ENCODE data around the gene NTF4.
"Not testable (repeated sequence)": the region's sequence is repeated elsewhere in the genome, so short reads cannot be mapped to it uniquely, and the experiment has no call there.

The NTF4 gene

DNA sequence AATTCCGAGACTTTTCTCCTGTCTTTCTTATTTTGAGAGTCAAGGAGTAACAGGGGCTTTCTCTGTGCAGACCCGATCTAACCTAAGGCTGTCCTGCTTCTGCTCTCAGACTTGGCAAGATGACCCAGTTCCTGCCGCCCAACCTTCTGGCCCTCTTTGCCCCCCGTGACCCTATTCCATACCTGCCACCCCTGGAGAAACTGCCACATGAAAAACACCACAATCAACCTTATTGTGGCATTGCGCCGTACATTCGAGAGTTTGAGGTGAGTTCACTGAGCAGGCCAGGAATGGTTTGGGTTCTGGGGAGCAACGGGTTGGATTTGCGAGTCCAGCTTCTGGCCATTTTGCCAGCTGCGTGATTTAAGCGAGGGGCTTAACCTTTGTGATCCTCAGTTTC is 21.7 kb upstream of the NTF4 start:
- DNase-seq: no peak

- DNase-seq: no peak
Observed at GRCh38 chr19:49085868-49086232, 21.2 kb upstream of the NTF4 start.

DNA sequence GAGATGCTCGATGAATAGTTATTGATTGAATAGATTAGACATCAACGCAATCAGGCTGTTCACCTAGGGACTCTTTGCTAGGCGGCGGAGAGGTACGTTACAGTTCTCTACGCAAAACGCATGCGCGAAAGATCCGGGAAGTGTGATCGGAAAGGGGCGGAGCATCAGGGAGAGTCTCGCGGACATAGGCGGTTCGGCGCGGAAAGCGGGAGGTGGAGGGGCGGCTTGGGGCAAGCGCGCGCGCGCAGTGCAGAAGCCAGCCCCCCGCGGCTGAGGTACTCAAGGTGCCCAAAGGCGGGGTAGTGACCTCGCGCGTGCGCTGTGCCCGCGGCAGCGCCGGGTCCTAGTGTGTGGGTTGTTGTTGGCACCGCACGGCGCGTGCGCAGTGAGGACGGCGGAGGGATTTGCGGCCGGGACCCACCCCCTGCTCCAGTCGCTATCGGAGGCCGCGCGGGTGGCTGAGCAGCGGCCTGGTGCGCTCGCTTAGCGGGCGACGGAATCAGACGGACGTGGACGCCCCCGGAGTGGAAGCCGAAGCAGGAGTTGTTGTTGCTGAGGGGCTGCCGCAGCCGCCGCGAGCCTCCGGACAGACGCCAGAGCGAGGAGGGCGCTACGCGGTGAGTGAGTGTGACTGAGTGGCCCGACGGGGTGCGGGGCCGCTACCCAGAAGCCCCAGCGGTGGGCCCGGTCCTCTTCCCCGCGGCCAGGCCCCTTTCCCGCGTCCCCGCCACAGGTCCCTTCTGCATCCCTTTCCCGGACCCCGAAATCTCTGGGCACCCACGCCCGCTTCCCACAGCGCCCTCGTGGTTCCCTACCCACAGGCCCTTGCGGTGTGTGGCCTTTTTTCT is 20.6 kb upstream of the NTF4 start, which contains the start of gene SNRNP70:
SNRNP70 (plus strand) TSS at position 432 of the 848 bp plus-strand sequence. CDS start 964 bp downstream, outside the sequence.
- peak; percentile 98 for DNase-seq

GRCh38 chr19:49084206-49085019 is 19.8 kb upstream of the NTF4 start:
- no peak for DNase-seq

DNA sequence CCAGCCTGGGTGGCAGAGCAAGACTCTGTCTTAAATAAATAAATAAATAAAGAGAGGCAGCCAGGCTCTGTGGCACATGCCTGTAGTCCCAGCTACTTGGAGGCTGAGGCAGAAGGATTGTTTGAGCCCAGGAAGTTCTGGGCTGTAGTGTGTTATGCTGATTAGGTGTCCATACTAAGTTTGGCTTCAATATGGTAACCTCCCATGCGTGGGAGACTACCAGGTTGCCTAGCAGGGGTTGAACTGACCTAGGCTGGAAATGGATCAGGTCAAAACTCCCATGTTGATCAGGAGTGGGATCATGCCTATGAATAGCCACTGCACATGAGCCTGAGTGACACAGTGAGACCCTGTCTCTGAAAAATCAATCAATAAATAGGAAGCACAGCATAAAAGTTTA is 16.7 kb upstream of the NTF4 start:
- no peak for DNase-seq

DNA sequence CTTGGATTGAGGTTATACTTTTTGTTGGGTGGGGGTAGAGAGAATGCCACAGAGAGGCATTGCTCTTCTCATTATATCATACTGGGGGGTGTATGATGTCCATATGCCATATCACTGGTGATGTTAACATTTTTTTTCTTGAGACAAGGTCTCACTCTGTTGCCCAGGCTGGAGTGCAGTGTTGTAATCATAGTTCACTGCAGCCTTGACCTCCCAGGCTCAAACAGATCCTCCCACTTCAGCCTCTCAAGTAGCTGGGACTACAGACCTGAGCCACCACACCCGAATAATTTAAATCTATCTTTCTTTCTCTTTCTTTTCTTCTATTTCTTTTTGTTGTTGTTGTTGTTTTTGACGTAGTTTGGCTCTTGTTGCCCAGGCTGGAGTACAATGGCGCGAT is 15.8 kb upstream of the NTF4 start:
- no peak for DNase-seq

- DNase-seq: not testable (repeated sequence)
Observed at GRCh38 chr19:49074869-49075268, 10.3 kb upstream of the NTF4 start.

DNA sequence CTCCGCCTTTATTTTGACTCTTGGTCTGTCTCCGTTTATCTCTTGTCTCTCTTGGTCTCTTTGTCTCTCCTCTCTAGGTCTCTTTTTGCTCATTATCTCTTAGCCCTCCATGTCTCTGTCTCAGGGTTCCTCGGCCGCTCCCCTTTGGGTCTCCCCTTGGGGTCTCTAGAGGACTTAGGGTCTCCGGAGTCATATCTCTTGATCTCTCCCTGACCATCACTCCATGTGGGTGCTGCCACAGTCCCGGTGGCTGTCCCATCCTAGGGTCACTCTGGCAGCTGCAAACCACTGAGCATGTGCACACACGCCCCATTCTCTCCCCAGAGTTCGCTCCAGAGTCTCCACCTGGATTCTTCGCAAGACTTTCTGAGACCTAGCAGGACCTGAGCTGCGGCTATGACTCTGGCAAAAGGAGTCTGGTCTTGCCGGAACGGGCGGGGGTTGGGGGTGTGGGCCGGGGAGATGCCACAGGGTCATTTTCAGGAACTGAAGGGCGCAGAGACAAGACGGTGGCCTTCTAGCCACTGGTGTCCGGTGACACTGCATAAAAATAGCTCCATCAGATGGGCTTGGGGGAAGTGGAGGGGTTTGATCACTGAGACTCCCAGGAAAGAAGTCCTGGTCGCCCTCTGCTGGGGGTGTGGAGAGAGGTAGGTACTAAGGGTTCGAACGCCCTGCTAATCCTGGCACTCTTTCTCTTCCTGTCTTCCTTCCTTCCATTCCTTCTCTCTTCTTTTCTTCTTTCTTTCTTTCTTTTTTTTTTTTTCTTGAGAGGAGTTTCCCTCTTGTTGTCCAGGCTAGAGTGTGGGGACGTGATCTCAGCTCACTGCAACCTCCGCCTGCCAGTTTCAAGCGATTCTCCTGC is 9.1 kb upstream of the NTF4 start:
- DNase-seq: no peak

DNA sequence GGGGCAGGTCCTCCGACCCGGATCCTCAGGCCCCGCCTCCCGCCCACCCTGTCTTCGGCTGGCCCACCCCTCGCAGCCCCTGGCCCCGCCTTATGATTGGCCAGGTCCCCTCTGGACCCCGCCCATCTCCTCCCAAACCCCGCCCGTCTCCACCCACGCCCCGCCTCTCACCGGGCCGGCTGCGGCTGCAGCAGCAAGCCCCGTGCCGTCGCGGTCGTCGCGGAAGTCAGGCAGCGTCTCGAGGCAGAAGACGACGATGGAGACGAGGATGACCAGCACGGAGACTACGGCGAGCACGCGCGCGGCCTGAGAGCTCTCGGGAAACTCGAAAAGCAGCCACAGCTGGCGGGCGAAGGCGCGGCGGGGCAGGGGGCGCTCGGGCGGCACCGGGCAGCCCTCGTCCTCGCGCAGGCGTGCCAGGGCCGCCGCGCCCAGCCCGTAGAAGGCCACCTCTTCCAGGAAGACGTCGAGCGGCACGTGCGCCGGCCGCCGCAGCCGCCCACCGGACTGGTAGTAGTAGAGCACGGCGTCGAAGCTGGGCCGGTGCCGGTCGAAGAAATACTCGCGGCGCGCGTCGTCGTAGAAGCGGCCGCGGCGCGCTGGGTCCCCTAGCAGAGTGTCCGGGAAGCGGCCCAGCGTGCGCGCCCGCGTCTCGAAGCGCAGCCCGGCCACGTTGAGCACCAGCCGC is 7.4 kb upstream of the NTF4 start:
- no peak for DNase-seq

- no peak for DNase-seq
Observed at GRCh38 chr19:49070416-49070815, 5.8 kb upstream of the NTF4 start.

GRCh38 chr19:49069026-49069425 is 4.4 kb upstream of the NTF4 start:
- DNase-seq: no peak

- DNase-seq: no peak
Observed at GRCh38 chr19:49067554-49067953, 2.9 kb upstream of the NTF4 start.

GRCh38 chr19:49065905-49066512 is 1.4 kb upstream of the NTF4 start:
- no peak for DNase-seq

DNA sequence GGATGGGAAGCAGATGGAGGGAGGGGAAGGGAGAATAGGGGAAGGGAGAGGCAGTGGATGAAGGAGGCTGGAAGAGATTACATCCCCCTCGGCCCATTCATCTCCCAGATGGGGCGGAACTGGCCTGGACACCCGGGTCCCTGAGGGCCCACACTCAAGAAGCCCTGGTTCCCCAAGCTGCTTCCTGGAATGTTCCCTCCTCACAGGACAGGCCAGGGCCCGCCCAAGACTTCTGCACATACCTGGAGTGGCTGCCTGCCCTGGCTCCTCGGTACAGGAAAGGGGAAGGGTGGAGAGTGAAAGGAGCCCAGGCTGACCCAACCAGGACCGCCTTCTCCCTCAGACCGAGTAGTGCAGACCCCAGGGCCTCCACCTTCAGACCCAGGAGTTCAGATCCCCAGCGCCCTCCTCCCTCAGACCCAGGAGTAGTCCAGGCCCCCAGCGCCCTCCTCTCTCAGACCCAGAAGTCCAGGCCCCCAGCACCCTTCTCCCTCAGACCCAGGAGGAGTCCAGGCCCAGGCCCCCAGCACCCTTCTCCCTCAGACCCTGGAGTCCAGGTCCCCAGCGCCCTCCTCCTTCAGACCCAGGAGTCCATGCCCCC is 489 bp downstream of the NTF4 start:
- no peak for DNase-seq

DNA sequence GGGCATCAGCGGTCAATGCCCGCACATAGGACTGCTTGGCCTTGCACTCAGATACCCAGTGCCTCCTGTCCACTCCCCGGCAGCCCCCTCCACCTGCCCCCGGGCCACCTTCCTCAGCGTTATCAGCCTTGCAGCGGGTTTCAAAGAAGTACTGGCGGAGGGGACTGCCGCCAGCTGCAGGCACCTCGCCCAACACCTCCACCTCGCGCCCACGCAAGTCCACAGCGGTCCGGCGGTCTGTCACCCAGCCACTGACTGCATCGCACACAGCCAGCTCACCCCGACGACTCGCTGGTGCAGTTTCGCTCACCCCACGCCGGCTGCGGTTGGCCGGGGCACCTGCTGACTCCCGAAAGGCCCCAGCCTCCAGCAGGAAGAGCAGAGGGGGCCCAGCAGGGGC is 3.2 kb downstream of the NTF4 start:
- DNase-seq: no peak

DNA sequence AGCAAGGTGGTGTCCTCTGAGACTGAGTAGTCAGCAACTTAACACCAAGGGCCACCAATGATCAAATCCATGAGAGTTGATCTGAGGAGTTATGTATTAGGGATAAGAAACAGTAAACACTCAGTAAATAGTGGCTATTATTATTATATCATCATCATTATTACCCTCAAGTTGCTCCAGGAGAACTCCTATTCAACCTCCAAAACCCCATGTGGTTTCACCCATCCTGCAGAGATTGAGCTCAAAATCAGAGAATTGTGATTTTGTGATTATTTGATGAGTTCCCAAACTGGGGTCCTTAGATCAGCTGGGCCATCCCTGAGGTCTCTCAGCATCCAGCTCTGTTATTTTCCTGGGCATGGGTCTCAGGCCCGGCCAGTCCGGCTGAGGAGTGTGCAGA is 3.6 kb downstream of the NTF4 start:
- DNase-seq: no peak

GRCh38 chr19:49059053-49059452 is 5.6 kb downstream of the NTF4 start:
- no peak for DNase-seq

- no peak for DNase-seq
Observed at GRCh38 chr19:49058562-49058961, 6.1 kb downstream of the NTF4 start.

GRCh38 chr19:49057636-49058234 is 6.9 kb downstream of the NTF4 start, which contains the start of gene CGB7:
Gene CGB7 (minus strand): TSS chr19:49057749. CDS start chr19:49055375, 2,374 bp downstream.
- no peak for DNase-seq

GRCh38 chr19:49056902-49057596 is 7.6 kb downstream of the NTF4 start:
- DNase-seq: not testable (repeated sequence)

All from NCI-H2107 (cell line).